H1 (cell line): ENCODE data around the gene SUPT20H. TPM values are rescaled to one million over a fixed set of nuclear protein-coding genes. Genes with fewer than 3 reads are reported as not detected.

Experiments used
- CTCF ChIA-PET: fragments of 300-600 bp; sonication (Branson Sonifier 250); formaldehyde crosslinking; loops from one replicate; lab custom pipeline; 2021; ENCODE audit not compliant: partially characterized antibody; lab: Charles Lee
- POLR2A ChIA-PET: fragments of 300-600 bp; sonication (Branson Sonifier 250); formaldehyde crosslinking; loops from one replicate; lab custom pipeline; 2021; ENCODE audit warnings: inconsistent platforms; ENCODE audit not compliant: partially characterized antibody; lab: Charles Lee
- DNase-seq, 2 experiments: peaks; one replicate each; pipeline versions ENCODE4 v3.0.0 to v3.0.0-alpha.2; 2010 to 2022; ENCODE audit warnings: low spot score in 2 of 2, low read depth in 1 of 2, mixed read lengths in 1 of 2
- FAIRE-seq: peaks from 2 replicates; lab custom pipeline; 2011; peaks lifted over from hg19 to GRCh38; lab: Jason Lieb, UNC
- H2AFZ ChIP-seq: 2 replicates; pipeline ENCODE4 v1.8.1; 2012; ENCODE audit warnings: low read length, inconsistent platforms
- H2AK5ac ChIP-seq: 2 replicates; pipeline ENCODE4 v1.6.1; 2013; ENCODE audit warnings: low read depth, low read length
- H2BK120ac ChIP-seq: replicated peaks from 2 replicates; pipeline ENCODE3; 2013; ENCODE audit warnings: low read depth, low read length, inconsistent platforms
- H2BK12ac ChIP-seq: 2 replicates; pipeline ENCODE4 v1.6.1; 2013; ENCODE audit warnings: low read depth, low read length
- H2BK15ac ChIP-seq: 2 replicates; pipeline ENCODE4 v1.6.1; 2013; ENCODE audit warnings: low read length
- H2BK20ac ChIP-seq: 2 replicates; pipeline ENCODE4 v1.6.1; 2013; ENCODE audit warnings: low read length
- H2BK5ac ChIP-seq: 2 replicates; pipeline ENCODE4 v1.6.1; 2013; ENCODE audit warnings: low read depth, low read length
- H3K14ac ChIP-seq: 2 replicates; pipeline ENCODE4 v1.6.1; 2013; ENCODE audit warnings: inconsistent platforms; ENCODE audit not compliant: insufficient read length
- H3K18ac ChIP-seq: 2 replicates; pipeline ENCODE4 v1.6.1; 2013; ENCODE audit warnings: low read length; ENCODE audit errors: extremely low read depth
- H3K23ac ChIP-seq: 2 replicates; pipeline ENCODE4 v1.6.1; 2013; ENCODE audit warnings: inconsistent platforms; ENCODE audit not compliant: insufficient read length
- H3K23me2 ChIP-seq: 2 replicates; pipeline ENCODE4 v1.6.1; 2013; ENCODE audit warnings: low read depth, low read length
- H3K27ac ChIP-seq: 2 replicates; pipeline ENCODE4 v1.6.1; 2011; ENCODE audit warnings: low read depth, low read length, inconsistent platforms
- H3K27me3 ChIP-seq, 4 experiments: replicated peaks in 1 of 4; 1 replicate in 1 of 4; 2 replicates in 3 of 4; pipeline versions ENCODE4 v1.6.1 to v1.8.1; 2011 to 2013; ENCODE audit warnings: low read length in 3 of 4, mild to moderate bottlenecking in 3 of 4, inconsistent platforms in 2 of 4, mixed read lengths in 2 of 4, moderate library complexity in 1 of 4; ENCODE audit not compliant: control insufficient read depth in 3 of 4, insufficient read depth in 3 of 4; ENCODE audit errors: extremely low read depth in 1 of 4
- H3K36me3 ChIP-seq, 4 experiments: 2 replicates each; pipeline versions ENCODE4 v1.6.1 to v1.8.1; 2011 to 2013; ENCODE audit warnings: mild to moderate bottlenecking in 4 of 4, low read length in 3 of 4, moderate library complexity in 2 of 4, control low read depth in 1 of 4, inconsistent platforms in 1 of 4; ENCODE audit not compliant: insufficient read depth in 4 of 4, control insufficient read depth in 2 of 4
- H3K4ac ChIP-seq: replicated peaks from 2 replicates; pipeline ENCODE3; 2013; ENCODE audit warnings: low read length, low read depth, mixed read lengths, inconsistent platforms; ENCODE audit not compliant: insufficient read length
- H3K4me1 ChIP-seq, 4 experiments: replicated peaks in 1 of 4; 1 replicate in 1 of 4; 2 replicates in 3 of 4; pipeline versions ENCODE4 v1.6.1 to v1.8.1; 2011 to 2013; ENCODE audit warnings: low read length in 3 of 4, inconsistent platforms in 2 of 4, mixed read lengths in 1 of 4; ENCODE audit not compliant: insufficient read depth in 4 of 4, control insufficient read depth in 3 of 4
- H3K4me2 ChIP-seq, 2 experiments: 2 replicates each; pipeline versions ENCODE4 v1.6.1 to v1.8.1; 2011 to 2013; ENCODE audit warnings: low read depth in 2 of 2, low read length in 2 of 2, control low read depth in 1 of 2, inconsistent platforms in 1 of 2, mild to moderate bottlenecking in 1 of 2; ENCODE audit not compliant: insufficient read depth in 1 of 2
- H3K4me3 ChIP-seq, 4 experiments: fragments of 200-600, 300-600 bp in 1 of 4; sonication (generic), shearing (Covaris generic), sonication (Bioruptor Twin) in 1 of 4; 2 replicates each; pipeline versions ENCODE4 v1.5.1 to v1.8.1; 2011 to 2016; ENCODE audit warnings: low read length in 4 of 4, low read depth in 3 of 4, control low read depth in 2 of 4, inconsistent platforms in 2 of 4, mild to moderate bottlenecking in 2 of 4, mixed read lengths in 1 of 4, moderate library complexity in 1 of 4; ENCODE audit not compliant: insufficient read depth in 2 of 4; ENCODE audit errors: extremely low read depth in 1 of 4
- H3K56ac ChIP-seq: replicated peaks from 2 replicates; pipeline ENCODE3; 2013; ENCODE audit warnings: low read depth, mild to moderate bottlenecking, mixed read lengths, low read length, inconsistent platforms; ENCODE audit not compliant: insufficient read length
- H3K79me1 ChIP-seq: 2 replicates; pipeline ENCODE4 v1.6.1; 2013; ENCODE audit warnings: low read depth, low read length, control low read depth
- H3K79me2 ChIP-seq, 2 experiments: 2 replicates each; pipeline versions ENCODE4 v1.6.1 to v1.8.1; 2012 to 2013; ENCODE audit warnings: low read length in 2 of 2, mild to moderate bottlenecking in 2 of 2, inconsistent platforms in 1 of 2; ENCODE audit not compliant: insufficient read depth in 2 of 2, control insufficient read depth in 1 of 2
- H3K9ac ChIP-seq, 4 experiments: replicated peaks in 1 of 4; 1 replicate in 1 of 4; 2 replicates in 3 of 4; pipeline versions ENCODE4 v1.6.1 to v1.8.1; 2011 to 2013; ENCODE audit warnings: low read depth in 3 of 4, low read length in 3 of 4, control low read depth in 2 of 4, mild to moderate bottlenecking in 2 of 4, moderate library complexity in 2 of 4, inconsistent platforms in 1 of 4; ENCODE audit errors: extremely low read depth in 1 of 4
- H3K9me3 ChIP-seq, 2 experiments: 2 replicates each; pipeline versions ENCODE4 v1.6.1 to v1.8.1; 2012 to 2013; ENCODE audit warnings: mild to moderate bottlenecking in 2 of 2, moderate library complexity in 2 of 2, control low read depth in 1 of 2, inconsistent platforms in 1 of 2, low read depth in 1 of 2, low read length in 1 of 2, mixed read lengths in 1 of 2; ENCODE audit not compliant: insufficient read depth in 2 of 2
- H4K20me1 ChIP-seq, 2 experiments: replicated peaks in 1 of 2; 2 replicates each; pipeline versions ENCODE3 to v1.8.1; 2011 to 2013; ENCODE audit warnings: inconsistent platforms in 2 of 2, low read length in 2 of 2, mild to moderate bottlenecking in 1 of 2; ENCODE audit not compliant: insufficient read depth in 2 of 2, control insufficient read depth in 1 of 2
- H4K5ac ChIP-seq: 2 replicates; pipeline ENCODE4 v1.6.1; 2013; ENCODE audit warnings: low read length, low read depth, mixed read lengths, inconsistent platforms; ENCODE audit not compliant: insufficient read length
- H4K8ac ChIP-seq: 2 replicates; pipeline ENCODE4 v1.8.0; 2013; ENCODE audit warnings: mild to moderate bottlenecking, moderate library complexity, low read length, inconsistent platforms; ENCODE audit not compliant: insufficient read depth; ENCODE audit errors: extremely low read depth
- H4K91ac ChIP-seq: replicated peaks from 2 replicates; pipeline ENCODE3; 2013; ENCODE audit warnings: low read length, mixed read lengths, inconsistent platforms; ENCODE audit not compliant: insufficient read length
- ATF3 ChIP-seq: IDR thresholded peaks from 2 replicates; pipeline ENCODE4 v1.6.1; 2011; ENCODE audit warnings: low read depth, mild to moderate bottlenecking, low read length; ENCODE audit not compliant: insufficient read depth
- BRCA1 ChIP-seq: IDR thresholded peaks from 2 replicates; pipeline ENCODE4 v1.6.1; 2012; ENCODE audit warnings: low read depth, low read length, improper control_type of control experiment
- EZH2 ChIP-seq: fragments of 200-600 bp; sonication (generic); IDR thresholded peaks from 2 replicates; pipeline ENCODE4 v1.7.1; 2012; ENCODE audit warnings: low read depth, mild to moderate bottlenecking, moderate library complexity, low read length, inconsistent platforms; ENCODE audit not compliant: severe bottlenecking
- KDM4A ChIP-seq: IDR thresholded peaks from one replicate; pipeline ENCODE4 v1.7.1; 2012; ENCODE audit warnings: low read depth, mild to moderate bottlenecking, moderate library complexity, low read length, inconsistent platforms; ENCODE audit not compliant: severe bottlenecking
- MAFK ChIP-seq: IDR thresholded peaks from 2 replicates; pipeline ENCODE4 v1.6.1; 2012; ENCODE audit warnings: low read depth, mild to moderate bottlenecking, improper control_type of control experiment, low read length
- RNF2 ChIP-seq: fragments of 200-900, 300-1000 bp; sonication (generic); IDR thresholded peaks from 2 replicates; pipeline ENCODE4 v1.7.1; 2016; ENCODE audit warnings: borderline replicate concordance, low read depth, mild to moderate bottlenecking, antibody characterized with exemption, low read length; ENCODE audit not compliant: poor library complexity, severe bottlenecking; ENCODE audit errors: missing control alignments
- TAF1 ChIP-seq: IDR thresholded peaks from 2 replicates; pipeline ENCODE4 v1.6.1; 2011; ENCODE audit warnings: mild to moderate bottlenecking, low read depth, low read length
- YY1 ChIP-seq: IDR thresholded peaks from 2 replicates; pipeline ENCODE4 v1.6.1; 2011; ENCODE audit warnings: low read depth, mild to moderate bottlenecking, low read length
- ZNF274 ChIP-seq: IDR thresholded peaks from 2 replicates; pipeline ENCODE4 v1.7.0; 2012; ENCODE audit warnings: low read length, borderline replicate concordance; ENCODE audit errors: extremely low read depth
- WGBS, 2 experiments: shearing (Covaris generic) in 1 of 2; methylation state at CpG; one replicate each; pipeline versions ENCODE4 v1.1.6 to v1.1.7; 2013 to 2015; ENCODE audit warnings: low lambda C conversion rate in 2 of 2, mixed read lengths in 2 of 2, inconsistent platforms in 1 of 2, low coverage in 1 of 2, missing lambda C conversion rate in 1 of 2; ENCODE audit not compliant: insufficient replicate concordance in 2 of 2, insufficient coverage in 1 of 2, insufficient read length in 1 of 2; ENCODE audit errors: extremely low coverage in 1 of 2, missing lambda C conversion rate in 1 of 2; 5-methylcytosine and 5-hydroxymethylcytosine counted together
- polyA plus RNA-seq, 7 experiments: library from polyadenylated mRNA; depleted of rRNA in 3 of 7; stranded (reverse) in 5 of 7; unstranded in 2 of 7; fragments of >200 nt in 5 of 7; fragments of 200-250 nt in 2 of 7; gene quantifications; 1 replicate in 5 of 7; 2 replicates in 1 of 7; 4 replicates in 1 of 7; pipeline versions ENCODE4 v1.2.1 to v1.2.3, GENCODE V29; 2011 to 2013; ENCODE audit warnings: missing spikeins in 2 of 7, mixed read lengths in 2 of 7
- total RNA-seq: library from RNA; stranded (reverse); fragmentation: NEBNext Ultra II Directional; extraction: Animal tissue kit (Norgen Biotek cat#: 25700); gene quantifications from 2 replicates; pipeline ENCODE4 v1.2.1, GENCODE V29; 2021

Gene SUPT20H
- total and polyA plus RNA-seq, 2 of the 8 experiments (the other 6 are each of a cell fraction or from before 2014, with no cell fraction given): 69.2 to 75.1 TPM

- Histone ChIP-seq H3K14ac (no peak overlapping the region), H3K23ac (no peak overlapping the region), H3K4me3 (no peak overlapping the region), H4K91ac (no peak overlapping the region), H4K5ac (no peak overlapping the region), H3K56ac (no peak overlapping the region), H2BK12ac (no peak overlapping the region), H3K4ac (no peak overlapping the region), H3K79me1 (no peaks in the 10 kb centered on the region; the same call in 1 of the 2 replicates), H3K18ac (no peak overlapping the region), H3K9ac (no peak overlapping the region), H3K27me3 (no peaks in the 10 kb centered on the region), H4K8ac (no peak overlapping the region), H3K36me3 (peaks cover 5 to 46% (median 15%) of the 10 kb centered on the region in 4 experiments), H4K20me1 (no peaks in the 10 kb centered on the region), H2BK20ac (no peak overlapping the region), H2BK15ac (no peak overlapping the region), H2BK5ac (no peak overlapping the region), H3K27ac (no peak overlapping the region), H2BK120ac (no peak overlapping the region), H3K9me3 (peaks cover 3 to 4% of the 10 kb centered on the region in 2 experiments; a peak in 2 of 4 replicates), H3K4me2 (no peak overlapping the region), H3K23me2 (no peaks in the 10 kb centered on the region), H2AFZ (no peak overlapping the region), H3K79me2 (no peaks in the 10 kb centered on the region), H2AK5ac (no peak overlapping the region), H3K4me1 (no peaks in the 10 kb centered on the region)
- WGBS, 2 experiments: 95% methylated on average over 7 of the region's 7 CpGs; no CpG with 5 or more reads in 1 of the 2 experiments
- POLR2A ChIA-PET: no interaction called here
- DNase-seq: no peak
- CTCF ChIA-PET: interaction anchor here (0.9 to 8.6 kb wide), 6 partner anchors 33 to 150 kb away, joined by 3 to 85 read pairs (median 12); no protein-coding TSS in a partner anchor
- FAIRE-seq: no peak
- no peak for TF ChIP-seq KDM4A
- no peak for TF ChIP-seq ZNF274
- no peak for TF ChIP-seq TAF1
- no peak for TF ChIP-seq MAFK
- no peak for TF ChIP-seq EZH2
- TF ChIP-seq BRCA1: no peak
- no peak for TF ChIP-seq YY1
- no peak for TF ChIP-seq RNF2
- no peak for TF ChIP-seq ATF3
Observed at GRCh38 chr13:36979361-36980050, 80.0 kb downstream of the SUPT20H start.
